ES-I3 (cell line): ENCODE data around the gene SLC47A1.
A peak's percentile ranks its signal among the peaks of the same experiment; 100 is the strongest.
"Not testable (repeated sequence)": the region's sequence is repeated elsewhere in the genome, so short reads cannot be mapped to it uniquely, and the experiment has no call there.

Source experiments
- H3K36me3 ChIP-seq: 2 replicates; pipeline ENCODE4 v1.6.1; 2013; ENCODE audit warnings: mild to moderate bottlenecking, low read length, control low read depth, moderate library complexity; ENCODE audit not compliant: insufficient read depth
- H3K4me1 ChIP-seq: 2 replicates; pipeline ENCODE4 v1.6.1; 2013; ENCODE audit warnings: mild to moderate bottlenecking, control low read depth, low read length; ENCODE audit not compliant: insufficient read depth
- H3K9ac ChIP-seq: 2 replicates; pipeline ENCODE4 v1.6.1; 2013; ENCODE audit warnings: low read depth, mild to moderate bottlenecking, low read length, moderate library complexity
- H3K9me3 ChIP-seq: 2 replicates; pipeline ENCODE4 v1.6.1; 2013; ENCODE audit warnings: mild to moderate bottlenecking, low read length, moderate library complexity; ENCODE audit not compliant: control insufficient read depth, insufficient read depth

The SLC47A1 gene

GRCh38 chr17:19580566-19580920 lies 46.9 kb downstream of the SLC47A1 start:
- not testable (repeated sequence) for H3K36me3 ChIP-seq, H3K4me1 ChIP-seq, H3K9me3 ChIP-seq
- H3K9ac ChIP-seq, result peak overlapping the region; percentile 71; the same call in 1 of the 2 replicates

GRCh38 chr17:19582152-19582551 lies 48.5 kb downstream of the SLC47A1 start:
- H3K36me3 ChIP-seq, H3K4me1 ChIP-seq, H3K9me3 ChIP-seq, H3K9ac ChIP-seq: not testable (repeated sequence)

GRCh38 chr17:19583871-19584270 lies 50.2 kb downstream of the SLC47A1 start:
- Histone ChIP-seq H3K9ac (no peak overlapping the region), H3K4me1 (no peaks in the 10 kb centered on the region), H3K36me3 (no peaks in the 10 kb centered on the region), H3K9me3 (no peaks in the 10 kb centered on the region)

GRCh38 chr17:19590451-19590850 lies 56.8 kb downstream of the SLC47A1 start:
- Histone ChIP-seq H3K36me3 (no peaks in the 10 kb centered on the region), H3K9ac (no peak overlapping the region), H3K9me3 (no peaks in the 10 kb centered on the region), H3K4me1 (no peaks in the 10 kb centered on the region)

- no peaks in the 10 kb centered on the region for H3K4me1 ChIP-seq
- H3K9ac ChIP-seq, result no peak overlapping the region
- no peaks in the 10 kb centered on the region for H3K36me3 ChIP-seq
- H3K9me3 ChIP-seq, result no peaks in the 10 kb centered on the region
These were observed 57.4 kb downstream of the SLC47A1 start for GRCh38 chr17:19590912-19591551.

- Histone ChIP-seq H3K9me3 (no peaks in the 10 kb centered on the region), H3K36me3 (no peaks in the 10 kb centered on the region), H3K4me1 (no peaks in the 10 kb centered on the region), H3K9ac (no peak overlapping the region)
These were observed 58.7 kb downstream of the SLC47A1 start for GRCh38 chr17:19592316-19592715.

GRCh38 chr17:19596869-19597268 lies 63.2 kb downstream of the SLC47A1 start:
- Histone ChIP-seq H3K4me1 (no peaks in the 10 kb centered on the region), H3K36me3 (no peaks in the 10 kb centered on the region), H3K9ac (no peak overlapping the region), H3K9me3 (no peaks in the 10 kb centered on the region)

GRCh38 chr17:19610311-19610710 lies 76.7 kb downstream of the SLC47A1 start:
- Histone ChIP-seq H3K36me3 (no peaks in the 10 kb centered on the region), H3K9ac (no peak overlapping the region), H3K4me1 (no peaks in the 10 kb centered on the region), H3K9me3 (no peaks in the 10 kb centered on the region)

GRCh38 chr17:19610879-19611278 lies 77.2 kb downstream of the SLC47A1 start:
- Histone ChIP-seq H3K9me3 (no peaks in the 10 kb centered on the region), H3K9ac (no peak overlapping the region), H3K36me3 (no peaks in the 10 kb centered on the region), H3K4me1 (no peaks in the 10 kb centered on the region)

- Histone ChIP-seq H3K36me3 (no peaks in the 10 kb centered on the region), H3K9me3 (peaks cover 3% of the 10 kb centered on the region), H3K4me1 (no peaks in the 10 kb centered on the region), H3K9ac (no peak overlapping the region)
These were observed 80.3 kb downstream of the SLC47A1 start for GRCh38 chr17:19613979-19614378.

GRCh38 chr17:19614900-19615299 lies 81.2 kb downstream of the SLC47A1 start:
- no peaks in the 10 kb centered on the region for H3K36me3 ChIP-seq
- H3K4me1 ChIP-seq, result no peaks in the 10 kb centered on the region
- H3K9me3 ChIP-seq, result peaks cover 9% of the 10 kb centered on the region
- H3K9ac ChIP-seq, result no peak overlapping the region

GRCh38 chr17:19618015-19618414 lies 84.4 kb downstream of the SLC47A1 start:
- H3K4me1 ChIP-seq, result no peaks in the 10 kb centered on the region
- H3K36me3 ChIP-seq, result no peaks in the 10 kb centered on the region
- peaks cover 9% of the 10 kb centered on the region for H3K9me3 ChIP-seq
- H3K9ac ChIP-seq, result no peak overlapping the region

- H3K36me3 ChIP-seq, result no peaks in the 10 kb centered on the region
- no peaks in the 10 kb centered on the region for H3K4me1 ChIP-seq
- H3K9ac ChIP-seq, result no peak overlapping the region
- H3K9me3 ChIP-seq, result peaks cover 9% of the 10 kb centered on the region
These were observed 86.2 kb downstream of the SLC47A1 start for GRCh38 chr17:19619705-19620325.

- peaks cover 14% of the 10 kb centered on the region for H3K9me3 ChIP-seq
- H3K36me3 ChIP-seq, result no peaks in the 10 kb centered on the region
- H3K9ac ChIP-seq, result no peak overlapping the region
- H3K4me1 ChIP-seq, result no peaks in the 10 kb centered on the region
These were observed 88.0 kb downstream of the SLC47A1 start for GRCh38 chr17:19621697-19622096.

GRCh38 chr17:19626079-19626478 lies 92.4 kb downstream of the SLC47A1 start:
- peaks cover 4% of the 10 kb centered on the region for H3K9me3 ChIP-seq
- H3K36me3 ChIP-seq, result no peaks in the 10 kb centered on the region
- H3K4me1 ChIP-seq, result no peaks in the 10 kb centered on the region
- no peak overlapping the region for H3K9ac ChIP-seq
